Measurements from ENCODE around the gene OOEP. TPM values are rescaled to one million over a fixed set of nuclear protein-coding genes. Genes with fewer than 3 reads are reported as not detected.
"Not testable (repeated sequence)": the region's sequence is repeated elsewhere in the genome, so short reads cannot be mapped to it uniquely, and the experiment has no call there.

The OOEP gene
- total and polyA plus RNA-seq, 7 donors = 0.15 TPM; not detected in 6

- no peaks in the 10 kb centered on the region for H3K36me3 ChIP-seq (ENCODE audit: insufficient read depth in 1 of 2, low read depth in 1 of 2)
- peaks cover 3% of the 10 kb centered on the region for H3K4me1 ChIP-seq
- TF ChIP-seq CTCF (IDR thresholded peaks at IDR 0.05) = no peak
- H3K9me3 ChIP-seq = no peaks in the 10 kb centered on the region
- no peak overlapping the region for H3K4me3 ChIP-seq
- H3K27me3 ChIP-seq (ENCODE audit: insufficient read depth in 3 of 3, low read length in 2 of 3) = no peaks in the 10 kb centered on the region
- intact Hi-C loops (cut with DNase I) = no loop called here
- 83 to 86% (median 84%) methylated on average over 10 of the region's 10 CpGs for WGBS, 3 donors
- H3K27ac ChIP-seq = no peak overlapping the region
- no peak for DNase-seq
- no peak for ATAC-seq
Measured at GRCh38 chr6:73389854-73390253, 20.2 kb upstream of the OOEP start.

- WGBS, 3 donors = 2 to 3% (median 3%) methylated on average over 38 of the region's 38 CpGs
- peak; percentile 50 for TF ChIP-seq CTCF (IDR thresholded peaks at IDR 0.05)
- intact Hi-C loops (cut with DNase I) = no loop called here
- Histone ChIP-seq H3K27me3 (ENCODE audit: insufficient read depth in 3 of 3, low read length in 2 of 3) (no peaks in the 10 kb centered on the region), H3K4me1 (peaks cover 3% of the 10 kb centered on the region), H3K27ac (no peak overlapping the region), H3K4me3 (peak overlapping the region; percentile 65), H3K9me3 (no peaks in the 10 kb centered on the region), H3K36me3 (ENCODE audit: insufficient read depth in 1 of 2, low read depth in 1 of 2) (no peaks in the 10 kb centered on the region)
- peak in 3 of 4 donors; percentile 35 to 75 (median 58) for ATAC-seq
- peak; percentile 25 to 56 for DNase-seq
Measured at GRCh38 chr6:73388800-73389512, 19.3 kb upstream of the OOEP start.

GRCh38 chr6:73388433-73388799 is 18.7 kb upstream of the OOEP start:
- Histone ChIP-seq H3K27me3 (ENCODE audit: insufficient read depth in 3 of 3, low read length in 2 of 3) (no peaks in the 10 kb centered on the region), H3K36me3 (ENCODE audit: insufficient read depth in 1 of 2, low read depth in 1 of 2) (no peaks in the 10 kb centered on the region), H3K4me1 (peaks cover 3% of the 10 kb centered on the region), H3K9me3 (no peaks in the 10 kb centered on the region), H3K4me3 (peak overlapping the region; percentile 65), H3K27ac (no peak overlapping the region)
- TF ChIP-seq CTCF (IDR thresholded peaks at IDR 0.05) = no peak
- intact Hi-C loops (cut with DNase I) = no loop called here
- no peak for ATAC-seq
- WGBS, 3 donors = 23 to 33% (median 28%) methylated on average over 4 of the region's 4 CpGs
- DNase-seq = no peak

DNA sequence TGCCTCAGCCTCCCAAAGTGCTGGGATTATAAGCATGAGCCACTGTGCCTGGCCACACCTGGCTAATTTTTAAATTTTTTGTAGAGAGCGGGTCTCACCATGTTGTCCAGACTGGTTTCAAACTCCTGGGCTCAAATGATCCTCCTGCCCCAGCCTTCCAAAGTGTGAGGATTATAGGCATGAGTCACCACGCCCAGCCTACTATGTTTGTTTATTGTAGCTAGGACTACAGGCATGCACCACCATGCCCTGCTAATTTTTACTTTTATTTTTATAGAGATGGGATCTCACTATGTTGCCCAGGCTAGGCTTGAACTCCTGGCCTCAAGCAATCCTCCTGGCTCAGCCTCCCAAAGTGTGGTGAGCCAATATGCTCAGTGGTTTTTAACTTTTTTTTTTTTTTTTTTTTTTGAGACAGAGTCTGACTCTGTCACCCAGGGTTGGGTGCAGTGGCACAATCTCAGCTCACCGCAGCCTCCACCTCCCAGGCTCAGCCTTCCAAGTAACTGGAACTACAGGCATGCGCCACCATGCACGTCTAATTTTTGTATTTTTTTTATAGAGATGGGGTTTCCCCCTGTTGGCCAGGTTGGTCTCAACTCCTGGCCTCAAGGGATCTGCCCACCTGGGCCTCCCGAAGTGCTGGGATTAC is 12.9 kb upstream of the OOEP start:
- DNase-seq (no peak), ATAC-seq (no peak)
- no peak for TF ChIP-seq CTCF (IDR thresholded peaks at IDR 0.05)
- no peaks in the 10 kb centered on the region for H3K36me3 ChIP-seq (ENCODE audit: insufficient read depth in 1 of 2, low read depth in 1 of 2)
- H3K4me1 ChIP-seq = no peaks in the 10 kb centered on the region
- WGBS, 3 donors = 82 to 85% (median 84%) methylated on average over 6 of the region's 6 CpGs
- no peak overlapping the region for H3K27ac ChIP-seq
- H3K27me3 ChIP-seq (ENCODE audit: insufficient read depth in 3 of 3, low read length in 2 of 3) = no peaks in the 10 kb centered on the region
- no peak overlapping the region for H3K4me3 ChIP-seq
- intact Hi-C loops (cut with DNase I) = no loop called here
- no peaks in the 10 kb centered on the region for H3K9me3 ChIP-seq

GRCh38 chr6:73381531-73381930 is 11.8 kb upstream of the OOEP start:
- intact Hi-C loops (cut with DNase I); H3K4me1 ChIP-seq; H3K36me3 ChIP-seq (ENCODE audit: insufficient read depth in 1 of 2, low read depth in 1 of 2); H3K4me3 ChIP-seq; H3K9me3 ChIP-seq; H3K27ac ChIP-seq; H3K27me3 ChIP-seq (ENCODE audit: insufficient read depth in 3 of 3, low read length in 2 of 3); ATAC-seq; DNase-seq: not testable (repeated sequence)
- 88 to 93% (median 91%) methylated on average over 10 of the region's 10 CpGs for WGBS, 3 donors

Measured in psoas muscle (tissue), 8 donors.